NB4 (cell line): ENCODE measurements around the gene PTPRZ1.

Experiments used
- DNase-seq: peaks from one replicate; pipeline ENCODE4 v3.0.0; 2010; ENCODE audit warnings: low read depth
- H3K4me3 ChIP-seq: one replicate; pipeline ENCODE4 v1.5.1; 2011; ENCODE audit warnings: mild to moderate bottlenecking, low read depth, low read length, moderate library complexity
- MYC ChIP-seq: IDR thresholded peaks from 2 replicates; pipeline ENCODE4 v1.6.1; 2011; ENCODE audit warnings: low read depth, low read length
- POLR2A ChIP-seq: IDR thresholded peaks from 2 replicates; pipeline ENCODE4 v1.6.1; 2011; ENCODE audit warnings: mild to moderate bottlenecking; ENCODE audit not compliant: insufficient read length; ENCODE audit errors: extremely low read depth
- TF ChIP-seq, protein P1 (sequence below): IDR thresholded peaks from one replicate; pipeline ENCODE4 v1.5.1; 2012; ENCODE audit warnings: low read depth, low read length
- TF ChIP-seq, protein P2 (sequence below): IDR thresholded peaks from 2 replicates; pipeline ENCODE4 v1.6.1; 2011; ENCODE audit warnings: low read depth, low read length

PTPRZ1 gene

GRCh38 chr7:121837462-121837861 is 35.5 kb upstream of the PTPRZ1 start:
- no peak for TF ChIP-seq POLR2A
- TF ChIP-seq, protein P1, sequence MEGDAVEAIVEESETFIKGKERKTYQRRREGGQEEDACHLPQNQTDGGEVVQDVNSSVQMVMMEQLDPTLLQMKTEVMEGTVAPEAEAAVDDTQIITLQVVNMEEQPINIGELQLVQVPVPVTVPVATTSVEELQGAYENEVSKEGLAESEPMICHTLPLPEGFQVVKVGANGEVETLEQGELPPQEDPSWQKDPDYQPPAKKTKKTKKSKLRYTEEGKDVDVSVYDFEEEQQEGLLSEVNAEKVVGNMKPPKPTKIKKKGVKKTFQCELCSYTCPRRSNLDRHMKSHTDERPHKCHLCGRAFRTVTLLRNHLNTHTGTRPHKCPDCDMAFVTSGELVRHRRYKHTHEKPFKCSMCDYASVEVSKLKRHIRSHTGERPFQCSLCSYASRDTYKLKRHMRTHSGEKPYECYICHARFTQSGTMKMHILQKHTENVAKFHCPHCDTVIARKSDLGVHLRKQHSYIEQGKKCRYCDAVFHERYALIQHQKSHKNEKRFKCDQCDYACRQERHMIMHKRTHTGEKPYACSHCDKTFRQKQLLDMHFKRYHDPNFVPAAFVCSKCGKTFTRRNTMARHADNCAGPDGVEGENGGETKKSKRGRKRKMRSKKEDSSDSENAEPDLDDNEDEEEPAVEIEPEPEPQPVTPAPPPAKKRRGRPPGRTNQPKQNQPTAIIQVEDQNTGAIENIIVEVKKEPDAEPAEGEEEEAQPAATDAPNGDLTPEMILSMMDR: no peak
- TF ChIP-seq, protein P2, sequence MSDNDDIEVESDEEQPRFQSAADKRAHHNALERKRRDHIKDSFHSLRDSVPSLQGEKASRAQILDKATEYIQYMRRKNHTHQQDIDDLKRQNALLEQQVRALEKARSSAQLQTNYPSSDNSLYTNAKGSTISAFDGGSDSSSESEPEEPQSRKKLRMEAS: no peak
- no peak for TF ChIP-seq MYC
- no peak for DNase-seq
- H3K4me3 ChIP-seq: no peak overlapping the region

DNA sequence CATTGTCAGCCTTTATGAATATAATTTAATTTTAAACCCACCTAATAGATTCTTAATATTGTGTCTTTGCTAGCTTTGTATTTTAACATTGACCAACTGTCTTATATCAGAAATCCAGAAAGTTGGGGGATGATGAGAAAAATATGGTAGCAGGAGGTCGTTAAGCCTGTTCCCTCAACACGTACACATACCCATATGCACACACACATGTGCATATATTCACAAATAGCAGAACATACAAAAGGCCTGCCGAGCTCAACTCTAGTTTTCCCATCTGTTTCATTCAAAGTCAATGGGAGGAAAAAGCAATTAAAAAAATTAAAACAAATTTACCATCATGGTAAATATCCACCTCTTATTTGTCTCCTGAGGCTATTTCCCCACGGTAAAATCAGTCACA is 25.9 kb upstream of the PTPRZ1 start:
- no peak overlapping the region for H3K4me3 ChIP-seq

GRCh38 chr7:121853307-121853706 is 19.7 kb upstream of the PTPRZ1 start:
- DNase-seq: no peak
- no peak overlapping the region for H3K4me3 ChIP-seq
- TF ChIP-seq, protein P1: no peak
- TF ChIP-seq POLR2A: no peak

More for the DNA sequence above, 25.9 kb upstream of the PTPRZ1 start:
- no peak for DNase-seq
- TF ChIP-seq, protein P2: no peak
- TF ChIP-seq POLR2A (no peak), MYC (no peak)
- TF ChIP-seq, protein P1: no peak

- DNase-seq: no peak
- no peak overlapping the region for H3K4me3 ChIP-seq
- TF ChIP-seq POLR2A (no peak), MYC (no peak)
- TF ChIP-seq, protein P2: no peak
- TF ChIP-seq, protein P1: no peak
Observed at GRCh38 chr7:121860953-121861352, 12.0 kb upstream of the PTPRZ1 start.

GRCh38 chr7:121862591-121862990 is 10.4 kb upstream of the PTPRZ1 start:
- no peak for DNase-seq
- no peak overlapping the region for H3K4me3 ChIP-seq
- TF ChIP-seq, protein P2: no peak
- TF ChIP-seq MYC (no peak), POLR2A (no peak)
- TF ChIP-seq, protein P1: no peak

DNA sequence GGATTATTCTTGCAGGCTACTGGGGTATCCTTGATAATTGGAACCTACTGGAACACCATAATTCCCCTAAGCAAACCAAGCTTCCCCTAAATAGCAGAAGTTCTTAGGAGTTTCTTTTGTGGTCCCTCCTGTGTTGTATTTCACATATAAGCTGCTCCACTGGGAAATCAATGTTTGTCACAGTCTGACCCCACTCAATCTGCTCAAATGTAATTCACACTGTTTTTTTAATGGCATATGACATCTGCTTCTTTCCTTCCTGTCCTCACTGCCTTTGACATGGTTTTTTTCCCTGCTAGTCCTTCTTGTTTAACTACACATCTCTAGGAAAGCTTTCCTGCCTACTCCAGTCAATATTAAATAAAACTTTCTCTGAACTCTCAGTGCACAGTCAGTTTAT is 1.8 kb upstream of the PTPRZ1 start:
- DNase-seq: no peak
- TF ChIP-seq POLR2A (no peak), MYC (no peak)
- TF ChIP-seq, protein P2: no peak
- TF ChIP-seq, protein P1: no peak
- no peak overlapping the region for H3K4me3 ChIP-seq
